ENCODE measurements around the gene SCN2A. TPM values are rescaled to one million over a fixed set of nuclear protein-coding genes. Genes with fewer than 3 reads are reported as not detected.

Gene SCN2A
- total RNA-seq, 2 experiments from 2014 or later = not detected

- Histone ChIP-seq H3K36me3 (ENCODE audit: insufficient read depth, low read length) (no peaks in the 10 kb centered on the region), H3K4me3 (ENCODE audit: low read length) (no peak overlapping the region), H3K9me3 (ENCODE audit: control insufficient read depth in 1 of 2, insufficient read depth in 1 of 2, low read length in 2 of 2) (peaks cover 0 to 11% of the 10 kb centered on the region in 2 experiments), H3K4me1 (ENCODE audit: insufficient read depth, low read length) (no peaks in the 10 kb centered on the region), H3K27ac (ENCODE audit: low read depth in 1 of 2, low read length in 2 of 2) (no peak overlapping the region), H3K27me3 (ENCODE audit: control insufficient read depth in 1 of 2, insufficient read depth in 2 of 2, low read length in 2 of 2) (no peaks in the 10 kb centered on the region)
- no peaks in the 10 kb centered on the region for H3K9me3 Mint-ChIP-seq
- CTCF ChIA-PET = no interaction called here
- TF ChIP-seq CTCF (IDR thresholded peaks at IDR 0.05) = no peak
- POLR2A ChIA-PET = no interaction called here
- ATAC-seq (ENCODE audit: poor library complexity) = no peak
- no peaks in the 10 kb centered on the region for H3K4me1 Mint-ChIP-seq (ENCODE audit: low read depth)
- no peak for DNase-seq
- intact Hi-C loops (cut with DNase I, micrococcal nuclease) = no loop called here
- no peaks in the 10 kb centered on the region for H3K27me3 Mint-ChIP-seq
- H3K36me3 Mint-ChIP-seq (ENCODE audit: low read depth) = no peaks in the 10 kb centered on the region
- no peak overlapping the region for H3K4me3 Mint-ChIP-seq
- no peak overlapping the region for H3K27ac Mint-ChIP-seq
Observed at GRCh38 chr2:165431014-165431413, 191.8 kb downstream of the SCN2A start.

- Mint-ChIP-seq H3K27me3 (no peaks in the 10 kb centered on the region), H3K36me3 (ENCODE audit: low read depth) (no peaks in the 10 kb centered on the region)
- no peak overlapping the region for H3K4me3 ChIP-seq (ENCODE audit: low read length)
Observed at GRCh38 chr2:165432234-165432966, 193.2 kb downstream of the SCN2A start.

GRCh38 chr2:165434865-165435496 lies 195.8 kb downstream of the SCN2A start:
- POLR2A ChIA-PET = no interaction called here
- Histone ChIP-seq H3K4me1 (ENCODE audit: insufficient read depth, low read length) (no peaks in the 10 kb centered on the region), H3K27me3 (ENCODE audit: control insufficient read depth in 1 of 2, insufficient read depth in 2 of 2, low read length in 2 of 2) (no peaks in the 10 kb centered on the region), H3K36me3 (ENCODE audit: insufficient read depth, low read length) (no peaks in the 10 kb centered on the region), H3K4me3 (ENCODE audit: low read length) (no peak overlapping the region), H3K27ac (ENCODE audit: low read depth in 1 of 2, low read length in 2 of 2) (no peak overlapping the region), H3K9me3 (ENCODE audit: control insufficient read depth in 1 of 2, insufficient read depth in 1 of 2, low read length in 2 of 2) (no peaks in the 10 kb centered on the region)
- intact Hi-C loops (cut with DNase I, micrococcal nuclease) = no loop called here
- CTCF ChIA-PET = no interaction called here
- Mint-ChIP-seq H3K4me1 (ENCODE audit: low read depth) (peaks cover 6% of the 10 kb centered on the region), H3K4me3 (no peak overlapping the region), H3K27me3 (no peaks in the 10 kb centered on the region), H3K27ac (no peak overlapping the region), H3K9me3 (no peaks in the 10 kb centered on the region), H3K36me3 (ENCODE audit: low read depth) (no peaks in the 10 kb centered on the region)
- ATAC-seq (ENCODE audit: poor library complexity) (no peak), DNase-seq (no peak)
- no peak for TF ChIP-seq CTCF (IDR thresholded peaks at IDR 0.05)

More at GRCh38 chr2:165432234-165432966, 193.2 kb downstream of the SCN2A start:
- Histone ChIP-seq H3K36me3 (ENCODE audit: insufficient read depth, low read length) (no peaks in the 10 kb centered on the region), H3K4me1 (ENCODE audit: insufficient read depth, low read length) (no peaks in the 10 kb centered on the region), H3K9me3 (ENCODE audit: control insufficient read depth in 1 of 2, insufficient read depth in 1 of 2, low read length in 2 of 2) (peaks cover 0 to 4% of the 10 kb centered on the region in 2 experiments), H3K27ac (ENCODE audit: low read depth in 1 of 2, low read length in 2 of 2) (no peak overlapping the region), H3K27me3 (ENCODE audit: control insufficient read depth in 1 of 2, insufficient read depth in 2 of 2, low read length in 2 of 2) (no peaks in the 10 kb centered on the region)
- Mint-ChIP-seq H3K4me1 (ENCODE audit: low read depth) (no peaks in the 10 kb centered on the region), H3K9me3 (no peaks in the 10 kb centered on the region), H3K27ac (no peak overlapping the region), H3K4me3 (no peak overlapping the region)
- no peak for TF ChIP-seq CTCF (IDR thresholded peaks at IDR 0.05)
- ATAC-seq (ENCODE audit: poor library complexity) = no peak
- ChIA-PET CTCF (no interaction called here), POLR2A (no interaction called here)
- DNase-seq = no peak
- intact Hi-C loops (cut with DNase I, micrococcal nuclease) = no loop called here

Data from CD4-positive, alpha-beta T cell (primary cell).